Vagina (tissue), 2 donors: ENCODE measurements around the gene CDHR1. TPM values are rescaled to one million over a fixed set of nuclear protein-coding genes. Genes with fewer than 3 reads are reported as not detected.

Experiments
- DNase-seq, 2 donors: peaks; one replicate each; pipeline ENCODE4 v3.0.0-alpha.2; 2017; ENCODE audit errors: extremely low spot score in 2 of 2
- H3K27ac ChIP-seq: fragments of 200-600 bp; sonication (generic); one replicate; pipeline ENCODE4 v1.5.1; 2019
- H3K27me3 ChIP-seq: fragments of 200-600 bp; sonication (generic); one replicate; pipeline ENCODE4 v1.5.1; 2019
- H3K36me3 ChIP-seq, 2 donors: fragments of 200-600 bp; sonication (generic); one replicate each; pipeline ENCODE4 v1.5.1; 2017 to 2019
- H3K4me1 ChIP-seq: fragments of 200-600 bp; sonication (generic); one replicate; pipeline ENCODE4 v1.5.1; 2019
- H3K4me3 ChIP-seq, 2 donors: fragments of 200-600 bp; sonication (generic); 1 replicate in 1 of 2; 2 replicates in 1 of 2; pipeline ENCODE4 v1.5.1; 2016 to 2019
- H3K9me3 ChIP-seq: fragments of 200-600 bp; sonication (generic); one replicate; pipeline ENCODE4 v1.5.1; 2019
- POLR2A ChIP-seq, 2 donors: fragments of 450-650 bp; IDR thresholded peaks; one replicate each; pipeline ENCODE4 v1.6.1; 2017; ENCODE audit warnings: antibody characterized with exemption in 2 of 2, mild to moderate bottlenecking in 2 of 2, moderate library complexity in 2 of 2
- POLR2AphosphoS5 ChIP-seq, 2 donors: sonication (generic); formaldehyde crosslinking; IDR thresholded peaks; one replicate each; pipeline ENCODE4 v1.9.0; 2017; ENCODE audit warnings: antibody characterized with exemption in 2 of 2, mild to moderate bottlenecking in 2 of 2, low read depth in 1 of 2; ENCODE audit not compliant: insufficient read depth in 1 of 2
- intact Hi-C: fragments of 100-400 bp; cut with DNase I; formaldehyde crosslinking; loops from one replicate; pipeline ENCODE4 v1.15.1; 2023
- total RNA-seq: library from RNA; depleted of rRNA; stranded (reverse); fragments of >200 nt; gene quantifications from one replicate; pipeline ENCODE4 v1.2.3, GENCODE V29; 2016
- TF ChIP-seq, protein P1 (sequence below), 3 experiments: fragments of 450-650 bp in 2 of 3; fragments of 200-600 bp in 1 of 3; sonication (generic) in 1 of 3; IDR thresholded peaks; one replicate each; pipeline ENCODE4 v1.5.1; 2017 to 2019; ENCODE audit warnings: antibody characterized with exemption in 3 of 3, mild to moderate bottlenecking in 2 of 3, moderate library complexity in 2 of 3

Gene CDHR1
- total RNA-seq, 1 donor from 2014 or later: 6.4 TPM

DNA sequence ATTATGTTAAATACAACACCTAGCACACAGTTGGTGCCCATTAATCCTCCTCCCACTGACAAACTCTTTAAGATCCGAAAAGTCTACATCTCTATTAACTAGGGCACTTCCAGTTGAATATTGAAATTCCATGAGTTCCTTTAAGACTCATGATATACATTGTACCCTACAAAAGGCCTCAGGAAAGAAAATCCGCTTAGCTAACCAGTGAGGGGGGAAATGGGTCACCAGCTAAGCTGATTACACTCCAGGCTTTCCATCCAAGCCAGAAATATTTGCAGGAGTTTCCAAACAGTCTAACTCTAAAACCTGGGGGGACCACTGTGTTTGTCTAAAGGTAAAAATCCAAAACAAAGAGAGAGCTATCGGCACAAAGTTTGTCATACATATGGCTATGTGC, 32.3 kb downstream of the CDHR1 start:
- H3K4me1 ChIP-seq: no peaks in the 10 kb centered on the region
- intact Hi-C loops: no loop called here
- H3K9me3 ChIP-seq: no peaks in the 10 kb centered on the region
- H3K4me3 ChIP-seq: no peak overlapping the region
- H3K27me3 ChIP-seq: no peaks in the 10 kb centered on the region
- DNase-seq: no peak
- no peak overlapping the region for H3K27ac ChIP-seq
- TF ChIP-seq POLR2A (IDR thresholded peaks at IDR 0.05) (no peak), POLR2AphosphoS5 (IDR thresholded peaks at IDR 0.05; ENCODE audit: insufficient read depth in 1 of 2, low read depth in 1 of 2) (no peak)
- TF ChIP-seq, protein P1, sequence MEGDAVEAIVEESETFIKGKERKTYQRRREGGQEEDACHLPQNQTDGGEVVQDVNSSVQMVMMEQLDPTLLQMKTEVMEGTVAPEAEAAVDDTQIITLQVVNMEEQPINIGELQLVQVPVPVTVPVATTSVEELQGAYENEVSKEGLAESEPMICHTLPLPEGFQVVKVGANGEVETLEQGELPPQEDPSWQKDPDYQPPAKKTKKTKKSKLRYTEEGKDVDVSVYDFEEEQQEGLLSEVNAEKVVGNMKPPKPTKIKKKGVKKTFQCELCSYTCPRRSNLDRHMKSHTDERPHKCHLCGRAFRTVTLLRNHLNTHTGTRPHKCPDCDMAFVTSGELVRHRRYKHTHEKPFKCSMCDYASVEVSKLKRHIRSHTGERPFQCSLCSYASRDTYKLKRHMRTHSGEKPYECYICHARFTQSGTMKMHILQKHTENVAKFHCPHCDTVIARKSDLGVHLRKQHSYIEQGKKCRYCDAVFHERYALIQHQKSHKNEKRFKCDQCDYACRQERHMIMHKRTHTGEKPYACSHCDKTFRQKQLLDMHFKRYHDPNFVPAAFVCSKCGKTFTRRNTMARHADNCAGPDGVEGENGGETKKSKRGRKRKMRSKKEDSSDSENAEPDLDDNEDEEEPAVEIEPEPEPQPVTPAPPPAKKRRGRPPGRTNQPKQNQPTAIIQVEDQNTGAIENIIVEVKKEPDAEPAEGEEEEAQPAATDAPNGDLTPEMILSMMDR (IDR thresholded peaks at IDR 0.05): no peak
- H3K36me3 ChIP-seq: no peaks in the 10 kb centered on the region

DNA sequence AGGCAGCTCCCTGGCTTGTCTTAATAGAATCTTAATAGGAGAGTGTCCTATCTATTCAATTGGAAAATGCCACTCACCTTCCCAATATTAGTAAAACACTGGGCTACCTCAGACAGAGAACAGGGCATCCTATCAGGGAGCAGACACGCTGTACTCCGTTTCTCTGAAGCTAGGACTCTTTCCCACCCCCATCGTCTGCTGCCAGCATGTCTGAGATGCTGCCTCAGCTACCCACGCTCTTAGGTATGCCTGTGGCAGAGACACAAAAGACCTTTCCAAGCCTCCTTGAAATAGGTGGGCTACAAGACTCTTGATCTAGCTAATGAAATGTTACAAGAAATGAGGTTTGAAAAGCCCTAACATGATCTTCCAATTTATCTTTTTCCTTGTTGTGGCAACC, 33.5 kb downstream of the CDHR1 start:
- no peak overlapping the region for H3K27ac ChIP-seq
- intact Hi-C loops: no loop called here
- TF ChIP-seq, protein P1 (IDR thresholded peaks at IDR 0.05): no peak
- TF ChIP-seq POLR2AphosphoS5 (IDR thresholded peaks at IDR 0.05; ENCODE audit: insufficient read depth in 1 of 2, low read depth in 1 of 2): no peak
- no peak for TF ChIP-seq POLR2A (IDR thresholded peaks at IDR 0.05)
- no peak for DNase-seq
- H3K9me3 ChIP-seq: no peaks in the 10 kb centered on the region
- H3K36me3 ChIP-seq: no peaks in the 10 kb centered on the region
- no peaks in the 10 kb centered on the region for H3K4me1 ChIP-seq
- H3K27me3 ChIP-seq: no peaks in the 10 kb centered on the region
- H3K4me3 ChIP-seq: no peak overlapping the region

DNA sequence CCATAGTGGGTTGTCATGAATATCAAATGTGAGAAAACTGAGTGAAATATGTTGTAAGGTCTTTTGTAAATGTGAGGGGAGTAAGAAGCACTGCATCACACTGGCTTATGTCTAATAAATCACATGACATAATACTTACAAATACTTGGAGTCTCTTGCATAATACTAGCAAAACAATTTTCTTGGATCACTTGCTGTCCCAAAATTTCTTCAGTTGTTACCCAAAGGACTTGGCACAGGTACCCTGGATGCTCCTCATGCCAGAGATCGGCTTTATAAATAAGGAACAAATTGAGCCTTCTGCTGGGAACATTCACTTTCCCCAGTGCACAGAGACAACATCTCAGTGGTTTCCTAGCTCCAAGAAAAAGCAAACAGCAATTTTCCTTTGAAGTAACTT, 36.0 kb downstream of the CDHR1 start:
- intact Hi-C loops: no loop called here
- DNase-seq: no peak
- Histone ChIP-seq H3K27ac (no peak overlapping the region), H3K4me3 (no peak overlapping the region), H3K36me3 (no peaks in the 10 kb centered on the region), H3K27me3 (no peaks in the 10 kb centered on the region), H3K4me1 (no peaks in the 10 kb centered on the region), H3K9me3 (no peaks in the 10 kb centered on the region)
- TF ChIP-seq, protein P1 (IDR thresholded peaks at IDR 0.05): no peak
- TF ChIP-seq POLR2A (IDR thresholded peaks at IDR 0.05) (no peak), POLR2AphosphoS5 (IDR thresholded peaks at IDR 0.05; ENCODE audit: insufficient read depth in 1 of 2, low read depth in 1 of 2) (no peak)

DNA sequence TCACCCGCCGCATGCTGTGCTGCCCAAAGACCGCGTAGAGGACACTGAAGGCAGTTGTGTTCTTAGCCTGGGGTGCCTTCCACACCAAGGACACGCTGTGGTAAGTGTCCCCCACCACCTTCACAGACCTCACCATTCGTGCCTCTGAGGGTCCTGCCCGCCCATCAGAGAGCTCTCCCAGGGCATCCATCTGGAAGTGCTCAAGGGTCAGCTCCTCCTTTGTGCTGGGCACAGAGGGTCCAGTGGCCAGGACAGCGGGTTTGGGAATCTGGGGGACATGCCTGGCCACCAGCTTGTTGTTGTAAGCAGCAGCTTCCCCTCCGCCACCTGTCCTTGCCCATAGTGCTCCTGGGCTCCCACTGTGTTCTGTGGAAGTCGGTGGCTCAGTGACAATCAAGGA, 38.0 kb downstream of the CDHR1 start:
- Histone ChIP-seq H3K4me3 (no peak overlapping the region), H3K4me1 (no peaks in the 10 kb centered on the region), H3K9me3 (no peaks in the 10 kb centered on the region), H3K36me3 (no peaks in the 10 kb centered on the region), H3K27me3 (no peaks in the 10 kb centered on the region), H3K27ac (no peak overlapping the region)
- TF ChIP-seq POLR2A (IDR thresholded peaks at IDR 0.05): no peak
- intact Hi-C loops: no loop called here
- no peak for DNase-seq

DNA sequence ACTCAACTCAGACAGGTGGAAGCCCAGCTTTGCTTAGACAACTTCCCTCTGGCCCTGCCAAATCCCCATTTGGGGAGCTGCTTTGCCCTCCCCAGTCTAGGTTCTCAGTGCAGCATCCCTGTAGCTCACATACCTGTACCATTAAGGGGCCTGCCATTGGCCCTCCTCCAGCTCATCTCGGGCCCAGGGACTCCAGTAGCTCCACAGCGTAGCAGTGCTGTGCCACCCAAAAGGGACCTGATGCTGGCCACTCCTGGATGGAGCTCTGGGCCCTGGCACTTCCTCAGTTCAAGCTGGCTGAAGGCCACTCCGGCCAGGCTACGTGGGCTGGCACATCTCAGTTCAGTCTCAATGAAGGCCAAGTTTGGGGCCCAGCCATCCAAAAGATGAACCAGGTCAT, 39.6 kb downstream of the CDHR1 start:
- intact Hi-C loops: no loop called here
- H3K4me1 ChIP-seq: no peaks in the 10 kb centered on the region
- H3K4me3 ChIP-seq: no peak overlapping the region
- no peaks in the 10 kb centered on the region for H3K9me3 ChIP-seq
- no peak overlapping the region for H3K27ac ChIP-seq
- H3K36me3 ChIP-seq: no peaks in the 10 kb centered on the region
- TF ChIP-seq POLR2AphosphoS5 (IDR thresholded peaks at IDR 0.05; ENCODE audit: insufficient read depth in 1 of 2, low read depth in 1 of 2): no peak
- TF ChIP-seq POLR2A (IDR thresholded peaks at IDR 0.05): no peak
- TF ChIP-seq, protein P1 (IDR thresholded peaks at IDR 0.05): no peak
- H3K27me3 ChIP-seq: no peaks in the 10 kb centered on the region
- no peak for DNase-seq

DNA sequence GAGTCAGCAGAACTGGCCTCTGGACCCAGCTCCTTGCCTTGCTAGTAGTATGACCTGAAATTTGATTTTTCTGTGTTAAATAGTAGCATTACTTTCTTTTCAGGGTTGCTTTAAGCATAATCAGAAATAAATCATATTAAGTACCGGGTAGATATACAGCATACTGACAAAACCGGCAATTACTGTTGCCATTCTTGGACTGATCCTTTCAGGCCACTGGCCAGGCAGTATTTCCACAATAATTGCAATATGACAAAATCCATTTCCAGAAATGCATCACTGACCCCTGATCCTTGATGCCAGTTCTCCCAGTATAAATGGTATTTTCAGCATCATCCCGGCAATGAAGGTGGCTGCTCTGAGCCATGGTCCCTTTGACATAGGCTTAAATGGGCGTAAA, 40.1 kb downstream of the CDHR1 start:
- Histone ChIP-seq H3K27ac (no peak overlapping the region), H3K9me3 (no peaks in the 10 kb centered on the region), H3K4me3 (no peak overlapping the region), H3K27me3 (no peaks in the 10 kb centered on the region), H3K36me3 (no peaks in the 10 kb centered on the region), H3K4me1 (no peaks in the 10 kb centered on the region)
- TF ChIP-seq, protein P1 (IDR thresholded peaks at IDR 0.05): no peak
- TF ChIP-seq POLR2A (IDR thresholded peaks at IDR 0.05) (no peak), POLR2AphosphoS5 (IDR thresholded peaks at IDR 0.05; ENCODE audit: insufficient read depth in 1 of 2, low read depth in 1 of 2) (no peak)
- intact Hi-C loops: no loop called here
- DNase-seq: no peak
